Measurements from ENCODE around the gene FNDC3B. TPM values are rescaled to one million over a fixed set of nuclear protein-coding genes. Genes with fewer than 3 reads are reported as not detected.

The FNDC3B gene
- total RNA-seq, 2 experiments from 2014 or later = 11.5 to 12.3 TPM

- H3K27ac Mint-ChIP-seq = no peak overlapping the region
- ChIA-PET CTCF (no interaction called here), POLR2A (no interaction called here)
- peaks cover 7% of the 10 kb centered on the region for H3K36me3 Mint-ChIP-seq (ENCODE audit: low read depth)
- H3K4me3 Mint-ChIP-seq = no peak overlapping the region
- H3K27me3 Mint-ChIP-seq (ENCODE audit: low read depth) = no peaks in the 10 kb centered on the region
- DNase-seq (no peak), ATAC-seq (no peak)
- H3K9me3 Mint-ChIP-seq (ENCODE audit: insufficient read depth) = no peaks in the 10 kb centered on the region
- peaks cover 10% of the 10 kb centered on the region for H3K4me1 Mint-ChIP-seq (ENCODE audit: low read depth)
Observed at GRCh38 chr3:172080503-172080902, 41.1 kb downstream of the FNDC3B start.

GRCh38 chr3:172082269-172082668 lies 42.9 kb downstream of the FNDC3B start:
- H3K27me3 Mint-ChIP-seq (ENCODE audit: low read depth) = no peaks in the 10 kb centered on the region
- no peak overlapping the region for H3K27ac Mint-ChIP-seq
- no peak for DNase-seq
- peaks cover 21% of the 10 kb centered on the region for H3K4me1 Mint-ChIP-seq (ENCODE audit: low read depth)
- peaks cover 13% of the 10 kb centered on the region for H3K36me3 Mint-ChIP-seq (ENCODE audit: low read depth)
- ATAC-seq = no peak
- no peak overlapping the region for H3K4me3 Mint-ChIP-seq
- H3K9me3 Mint-ChIP-seq (ENCODE audit: insufficient read depth) = peaks cover 5% of the 10 kb centered on the region
- ChIA-PET POLR2A (no interaction called here), CTCF (interaction anchor here (0.6 kb wide), 1 partner anchor 11 kb away, joined by 3 read pairs; no protein-coding TSS in a partner anchor)

- no peak overlapping the region for H3K27ac Mint-ChIP-seq
Observed at GRCh38 chr3:172082820-172083513, 43.6 kb downstream of the FNDC3B start.

GRCh38 chr3:172083995-172084409 lies 44.6 kb downstream of the FNDC3B start:
- H3K9me3 Mint-ChIP-seq (ENCODE audit: insufficient read depth) = peaks cover 5% of the 10 kb centered on the region
- H3K36me3 Mint-ChIP-seq (ENCODE audit: low read depth) = peaks cover 11% of the 10 kb centered on the region
- no peak for DNase-seq
- peaks cover 33% of the 10 kb centered on the region for H3K4me1 Mint-ChIP-seq (ENCODE audit: low read depth)
- ATAC-seq = no peak
- H3K27ac Mint-ChIP-seq = no peak overlapping the region
- ChIA-PET CTCF (no interaction called here), POLR2A (no interaction called here)
- no peaks in the 10 kb centered on the region for H3K27me3 Mint-ChIP-seq (ENCODE audit: low read depth)
- H3K4me3 Mint-ChIP-seq = no peak overlapping the region

More at GRCh38 chr3:172082820-172083513, 43.6 kb downstream of the FNDC3B start:
- POLR2A ChIA-PET = no interaction called here
- H3K36me3 Mint-ChIP-seq (ENCODE audit: low read depth) = peaks cover 13% of the 10 kb centered on the region
- CTCF ChIA-PET = no interaction called here
- H3K27me3 Mint-ChIP-seq (ENCODE audit: low read depth) = no peaks in the 10 kb centered on the region
- no peak overlapping the region for H3K4me3 Mint-ChIP-seq
- DNase-seq = no peak
- ATAC-seq = no peak
- H3K4me1 Mint-ChIP-seq (ENCODE audit: low read depth) = peaks cover 28% of the 10 kb centered on the region
- peaks cover 5% of the 10 kb centered on the region for H3K9me3 Mint-ChIP-seq (ENCODE audit: insufficient read depth)

GRCh38 chr3:172084871-172085556 lies 45.6 kb downstream of the FNDC3B start:
- Mint-ChIP-seq H3K27me3 (ENCODE audit: low read depth) (no peaks in the 10 kb centered on the region), H3K9me3 (ENCODE audit: insufficient read depth) (peaks cover 5% of the 10 kb centered on the region), H3K4me1 (ENCODE audit: low read depth) (peaks cover 34% of the 10 kb centered on the region), H3K4me3 (no peak overlapping the region), H3K27ac (no peak overlapping the region), H3K36me3 (ENCODE audit: low read depth) (peaks cover 12% of the 10 kb centered on the region)
- ChIA-PET POLR2A (interaction anchor here (1.8 kb wide), 1 partner anchor 22 kb away, joined by 7 read pairs; no protein-coding TSS in a partner anchor), CTCF (interaction anchor here (1.5 kb wide), 1 partner anchor 50 kb away, joined by 3 read pairs; no protein-coding TSS in a partner anchor)
- DNase-seq (no peak), ATAC-seq (no peak)

- peaks cover 5% of the 10 kb centered on the region for H3K9me3 Mint-ChIP-seq (ENCODE audit: insufficient read depth)
Observed at GRCh38 chr3:172085557-172085895, 46.1 kb downstream of the FNDC3B start.

GRCh38 chr3:172086071-172086470 lies 46.7 kb downstream of the FNDC3B start:
- no peak for DNase-seq
- Mint-ChIP-seq H3K36me3 (ENCODE audit: low read depth) (peaks cover 14% of the 10 kb centered on the region), H3K9me3 (ENCODE audit: insufficient read depth) (peaks cover 5% of the 10 kb centered on the region), H3K4me3 (no peak overlapping the region), H3K27me3 (ENCODE audit: low read depth) (no peaks in the 10 kb centered on the region), H3K27ac (no peak overlapping the region), H3K4me1 (ENCODE audit: low read depth) (peaks cover 36% of the 10 kb centered on the region)
- ChIA-PET CTCF (interaction anchor here (0.7 to 1.5 kb wide), 2 partner anchors 19 to 51 kb away, joined by 3 to 4 read pairs; no protein-coding TSS in a partner anchor), POLR2A (interaction anchor here (1.8 kb wide), 1 partner anchor 21 kb away, joined by 7 read pairs; no protein-coding TSS in a partner anchor)
- no peak for ATAC-seq

More at GRCh38 chr3:172085557-172085895, 46.1 kb downstream of the FNDC3B start:
- H3K27me3 Mint-ChIP-seq (ENCODE audit: low read depth) = no peaks in the 10 kb centered on the region
- no peak for ATAC-seq
- no peak for DNase-seq
- H3K4me3 Mint-ChIP-seq = no peak overlapping the region
- H3K36me3 Mint-ChIP-seq (ENCODE audit: low read depth) = peaks cover 14% of the 10 kb centered on the region
- no peak overlapping the region for H3K27ac Mint-ChIP-seq
- POLR2A ChIA-PET = interaction anchor here (1.8 kb wide), 1 partner anchor 22 kb away, joined by 7 read pairs; no protein-coding TSS in a partner anchor
- H3K4me1 Mint-ChIP-seq (ENCODE audit: low read depth) = peaks cover 36% of the 10 kb centered on the region
- CTCF ChIA-PET = interaction anchor here (1.5 kb wide), 1 partner anchor 50 kb away, joined by 3 read pairs; no protein-coding TSS in a partner anchor

GRCh38 chr3:172087198-172087597 lies 47.8 kb downstream of the FNDC3B start:
- Mint-ChIP-seq H3K4me1 (ENCODE audit: low read depth) (peaks cover 40% of the 10 kb centered on the region), H3K4me3 (no peak overlapping the region), H3K27me3 (ENCODE audit: low read depth) (no peaks in the 10 kb centered on the region), H3K27ac (no peak overlapping the region), H3K9me3 (ENCODE audit: insufficient read depth) (peaks cover 5% of the 10 kb centered on the region), H3K36me3 (ENCODE audit: low read depth) (peaks cover 14% of the 10 kb centered on the region)
- ChIA-PET POLR2A (interaction anchor here (0.5 to 1.7 kb wide), 3 partner anchors 20 to 111 kb away, joined by 3 to 7 read pairs (median 4); no protein-coding TSS in a partner anchor), CTCF (no interaction called here)
- ATAC-seq (no peak), DNase-seq (no peak)

- peaks cover 5% of the 10 kb centered on the region for H3K9me3 Mint-ChIP-seq (ENCODE audit: insufficient read depth)
- peaks cover 14% of the 10 kb centered on the region for H3K36me3 Mint-ChIP-seq (ENCODE audit: low read depth)
- H3K27me3 Mint-ChIP-seq (ENCODE audit: low read depth) = no peaks in the 10 kb centered on the region
- DNase-seq (peak; percentile 28), ATAC-seq (peak; percentile 64)
- peak overlapping the region; percentile 30 for H3K4me3 Mint-ChIP-seq
- peaks cover 40% of the 10 kb centered on the region for H3K4me1 Mint-ChIP-seq (ENCODE audit: low read depth)
- peak overlapping the region; percentile 79 for H3K27ac Mint-ChIP-seq
- ChIA-PET POLR2A (interaction anchor here (0.5 to 1.7 kb wide), 4 partner anchors 19 to 110 kb away, joined by 3 to 7 read pairs (median 4); partner anchors contain the start of gene FNDC3B), CTCF (interaction anchor here (1.0 kb wide), 1 partner anchor 254 kb away, joined by 3 read pairs; no protein-coding TSS in a partner anchor)
Observed at GRCh38 chr3:172087602-172088580, 48.5 kb downstream of the FNDC3B start.

- ChIA-PET CTCF (interaction anchor here (1.0 to 1.1 kb wide), 2 partner anchors 28 to 252 kb away, joined by 3 read pairs; no protein-coding TSS in a partner anchor), POLR2A (interaction anchor here (1.3 kb wide), 1 partner anchor 50 kb away, joined by 4 read pairs; the partner anchor contains the start of gene FNDC3B)
- no peaks in the 10 kb centered on the region for H3K27me3 Mint-ChIP-seq (ENCODE audit: low read depth)
- ATAC-seq (no peak), DNase-seq (no peak)
- peaks cover 5% of the 10 kb centered on the region for H3K9me3 Mint-ChIP-seq (ENCODE audit: insufficient read depth)
- H3K4me3 Mint-ChIP-seq = no peak overlapping the region
- peaks cover 10% of the 10 kb centered on the region for H3K36me3 Mint-ChIP-seq (ENCODE audit: low read depth)
- no peak overlapping the region for H3K27ac Mint-ChIP-seq
- H3K4me1 Mint-ChIP-seq (ENCODE audit: low read depth) = peaks cover 40% of the 10 kb centered on the region
Observed at GRCh38 chr3:172089250-172089649, 49.9 kb downstream of the FNDC3B start.

- H3K4me3 Mint-ChIP-seq = no peak overlapping the region
- peaks cover 43% of the 10 kb centered on the region for H3K4me1 Mint-ChIP-seq (ENCODE audit: low read depth)
- CTCF ChIA-PET = no interaction called here
- H3K9me3 Mint-ChIP-seq (ENCODE audit: insufficient read depth) = peaks cover 5% of the 10 kb centered on the region
- no peak overlapping the region for H3K27ac Mint-ChIP-seq
- no peaks in the 10 kb centered on the region for H3K27me3 Mint-ChIP-seq (ENCODE audit: low read depth)
- POLR2A ChIA-PET = no interaction called here
- ATAC-seq (no peak), DNase-seq (no peak)
- H3K36me3 Mint-ChIP-seq (ENCODE audit: low read depth) = peaks cover 10% of the 10 kb centered on the region
Observed at GRCh38 chr3:172090035-172090434, 50.7 kb downstream of the FNDC3B start.

Data from activated CD8-positive, alpha-beta T cell treated with anti-CD3 and anti-CD28 coated beads, Interleukin-2, amount 10 ng/mL, durations not matched to agents 7 days and 5 days (primary cell).